ENCODE results near the gene NPPC. TPM values are rescaled to one million over a fixed set of nuclear protein-coding genes. Genes with fewer than 3 reads are reported as not detected.

The NPPC gene
- total and polyA plus RNA-seq, 10 of the 15 experiments (the other 5 are each of a cell fraction or from before 2014, with no cell fraction given), result 0.15 TPM; not detected in 9

- no peak overlapping the region for H3K27ac ChIP-seq (ENCODE audit: control insufficient read depth, insufficient read depth)
- SMC1A ChIA-PET (ENCODE audit: uncharacterized antibody, unreplicated experiment), result interaction anchor here (0.7 to 2.5 kb wide), 5 partner anchors 233 to 419 kb away, joined by 3 to 7 read pairs (median 4); no protein-coding TSS in a partner anchor
- no peaks in the 10 kb centered on the region; a peak in 1 of 4 replicates for H3K27me3 ChIP-seq (replicated peaks in 1 of 2; ENCODE audit: control insufficient read depth in 2 of 2, insufficient read depth in 2 of 2, low read length in 1 of 2)
- WGBS (ENCODE audit: insufficient coverage, insufficient replicate concordance, low lambda C conversion rate, missing lambda C conversion rate), result 52% methylated on average over 7 of the region's 8 CpGs
- H2AFZ ChIP-seq (ENCODE audit: control insufficient read depth, low read depth, low read length), result no peak overlapping the region
- no peak overlapping the region for H3K4me3 ChIP-seq
- H3K4me2 ChIP-seq (ENCODE audit: control insufficient read depth, insufficient read depth), result no peak overlapping the region
- no peak for ATAC-seq
- POLR2A ChIA-PET, result no interaction called here
- in situ Hi-C loops (cut with MboI) (loop anchor here (5.0 kb wide), 2 partner anchors 420 to 525 kb away; no protein-coding TSS in a partner anchor), intact Hi-C loops (cut with micrococcal nuclease; ENCODE audit: unreplicated experiment) (loop anchor here (2.0 kb wide), 1 partner anchor 533 kb away; no protein-coding TSS in a partner anchor)
- no peaks in the 10 kb centered on the region for H3K9me3 ChIP-seq (replicated peaks; ENCODE audit: control insufficient read depth, insufficient read depth, low read length)
- CTCF ChIA-PET, result interaction anchor here (0.6 to 4.1 kb wide), 12 partner anchors 9 to 613 kb away, joined by 3 to 33 read pairs (median 4); partner anchors contain the start of gene PRSS56
- H3K79me2 ChIP-seq (ENCODE audit: control insufficient read depth, insufficient read depth, low read length), result no peaks in the 10 kb centered on the region
- RAD21 ChIA-PET (ENCODE audit: unreplicated experiment), result interaction anchor here (0.6 to 1.7 kb wide), 4 partner anchors 10 to 322 kb away, joined by 3 to 6 read pairs (median 4); no protein-coding TSS in a partner anchor
- no peaks in the 10 kb centered on the region for H4K20me1 ChIP-seq (ENCODE audit: control insufficient read depth, insufficient read depth)
- H3K9ac ChIP-seq (ENCODE audit: control insufficient read depth, insufficient read depth, low read length), result no peak overlapping the region
- no peak for DNase-seq (ENCODE audit: low read depth, low spot score)
- FAIRE-seq, result no peak
- H3K36me3 ChIP-seq (ENCODE audit: control insufficient read depth in 2 of 2, insufficient read depth in 2 of 2, low read length in 1 of 2), result no peaks in the 10 kb centered on the region
- no peaks in the 10 kb centered on the region for H3K4me1 ChIP-seq (ENCODE audit: control insufficient read depth, insufficient read depth, low read length)
- TF ChIP-seq NFIC (IDR thresholded peaks at IDR 0.05; ENCODE audit: low read depth, low read length) (no peak), PAX8 (IDR thresholded peaks at IDR 0.05) (no peak), ZSCAN29 (IDR thresholded peaks at IDR 0.05) (no peak), CEBPZ (IDR thresholded peaks at IDR 0.05; ENCODE audit: low read depth, low read length) (no peak), TAF1 (IDR thresholded peaks at IDR 0.05; ENCODE audit: borderline replicate concordance, low read depth, low read length) (no peak), GATAD2B (conservative IDR thresholded peaks at IDR 0.05; ENCODE audit: low read depth) (no peak), ATF7 (IDR thresholded peaks at IDR 0.05; ENCODE audit: low read depth) (no peak), BMI1 (IDR thresholded peaks at IDR 0.05; ENCODE audit: borderline replicate concordance) (no peak), E2F8 (IDR thresholded peaks at IDR 0.05; ENCODE audit: low read depth, partially characterized antibody) (no peak), CREB1 (IDR thresholded peaks at IDR 0.05; ENCODE audit: low read depth) (no peak)
- no TSS peak for BruUV-seq (replicated peaks)
Observed at GRCh38 chr2:231907765-231908164, 18.4 kb downstream of the NPPC start.
